HUES6 (cell line): ENCODE data around the gene ANKRD29.
A peak's percentile ranks its signal among the peaks of the same experiment; 100 is the strongest.

Experiments
- H3K27ac ChIP-seq: 2 replicates; pipeline ENCODE4 v1.7.0; 2013; ENCODE audit warnings: low read depth, mild to moderate bottlenecking, low read length, inconsistent platforms
- H3K27me3 ChIP-seq: 2 replicates; pipeline ENCODE4 v1.6.1; 2013; ENCODE audit warnings: low read length; ENCODE audit not compliant: control insufficient read depth, insufficient read depth
- H3K36me3 ChIP-seq: 2 replicates; pipeline ENCODE4 v1.6.1; 2013; ENCODE audit warnings: low read length; ENCODE audit not compliant: control insufficient read depth, insufficient read depth
- H3K4me1 ChIP-seq: 2 replicates; pipeline ENCODE4 v1.6.1; 2013; ENCODE audit warnings: low read length; ENCODE audit not compliant: control insufficient read depth, insufficient read depth
- H3K4me3 ChIP-seq: 2 replicates; pipeline ENCODE4 v1.5.1; 2013; ENCODE audit warnings: low read depth, low read length
- H3K9ac ChIP-seq: one replicate; pipeline ENCODE4 v1.6.1; 2013; ENCODE audit warnings: mild to moderate bottlenecking, low read length
- H3K9me3 ChIP-seq: 2 replicates; pipeline ENCODE4 v1.6.1; 2013; ENCODE audit warnings: low read depth, low read length; ENCODE audit not compliant: control insufficient read depth, insufficient read depth

Gene ANKRD29

GRCh38 chr18:23587220-23587642 is 75.5 kb downstream of the ANKRD29 start:
- Histone ChIP-seq H3K36me3 (no peaks in the 10 kb centered on the region), H3K4me3 (peak overlapping the region; percentile 94), H3K9me3 (no peaks in the 10 kb centered on the region), H3K9ac (no peak overlapping the region), H3K27ac (no peak overlapping the region), H3K27me3 (peaks cover 5% of the 10 kb centered on the region), H3K4me1 (peaks cover 9% of the 10 kb centered on the region; the same call in 1 of the 2 replicates)

GRCh38 chr18:23586249-23587196 is 76.2 kb downstream of the ANKRD29 start, which contains the start of gene NPC1:
TSS of gene NPC1 (minus strand) at chr18:23586506. CDS start at chr18:23586343, 163 bp downstream.
- Histone ChIP-seq H3K9me3 (no peaks in the 10 kb centered on the region), H3K9ac (peak within 1 kb of the TSS; percentile 91), H3K4me1 (peaks cover 9% of the 10 kb centered on the region; the same call in 1 of the 2 replicates), H3K4me3 (peak within 1 kb of the TSS; percentile 94), H3K36me3 (no peaks in the 10 kb centered on the region), H3K27ac (peak within 1 kb of the TSS; percentile 95), H3K27me3 (peaks cover 5% of the 10 kb centered on the region)

GRCh38 chr18:23585897-23586248 is 76.8 kb downstream of the ANKRD29 start:
- peaks cover 9% of the 10 kb centered on the region; the same call in 1 of the 2 replicates for H3K4me1 ChIP-seq
- H3K9ac ChIP-seq = peak overlapping the region; percentile 91
- peaks cover 3% of the 10 kb centered on the region; the same call in 1 of the 2 replicates for H3K36me3 ChIP-seq
- H3K9me3 ChIP-seq = no peaks in the 10 kb centered on the region
- H3K27me3 ChIP-seq = peaks cover 5% of the 10 kb centered on the region
- H3K4me3 ChIP-seq = peak overlapping the region; percentile 94
- H3K27ac ChIP-seq = peak overlapping the region; percentile 95; the same call in 1 of the 2 replicates

GRCh38 chr18:23585007-23585871 is 77.5 kb downstream of the ANKRD29 start:
- peak overlapping the region; percentile 91 for H3K9ac ChIP-seq
- no peak overlapping the region; the same call in 1 of the 2 replicates for H3K27ac ChIP-seq
- H3K4me1 ChIP-seq = peaks cover 9% of the 10 kb centered on the region; the same call in 1 of the 2 replicates
- peaks cover 5% of the 10 kb centered on the region for H3K27me3 ChIP-seq
- no peaks in the 10 kb centered on the region for H3K9me3 ChIP-seq
- H3K4me3 ChIP-seq = peak overlapping the region; percentile 94
- H3K36me3 ChIP-seq = peaks cover 9% of the 10 kb centered on the region; the same call in 1 of the 2 replicates

GRCh38 chr18:23584019-23584983 is 78.4 kb downstream of the ANKRD29 start:
- H3K9me3 ChIP-seq = no peaks in the 10 kb centered on the region
- peaks cover 9% of the 10 kb centered on the region; the same call in 1 of the 2 replicates for H3K4me1 ChIP-seq
- H3K9ac ChIP-seq = no peak overlapping the region
- H3K27me3 ChIP-seq = peaks cover 5% of the 10 kb centered on the region
- peak overlapping the region; percentile 14; the same call in 1 of the 2 replicates for H3K4me3 ChIP-seq
- peaks cover 11% of the 10 kb centered on the region; the same call in 1 of the 2 replicates for H3K36me3 ChIP-seq
- H3K27ac ChIP-seq = no peak overlapping the region

- H3K4me1 ChIP-seq = peaks cover 9% of the 10 kb centered on the region; the same call in 1 of the 2 replicates
- peaks cover 11% of the 10 kb centered on the region; the same call in 1 of the 2 replicates for H3K36me3 ChIP-seq
Measured at GRCh38 chr18:23583071-23583865, 79.4 kb downstream of the ANKRD29 start.

GRCh38 chr18:23580677-23581367 is 81.9 kb downstream of the ANKRD29 start:
- peaks cover 17% of the 10 kb centered on the region; the same call in 1 of the 2 replicates for H3K36me3 ChIP-seq
- no peak overlapping the region for H3K4me3 ChIP-seq
- H3K9me3 ChIP-seq = no peaks in the 10 kb centered on the region
- no peak overlapping the region for H3K9ac ChIP-seq
- peaks cover 5% of the 10 kb centered on the region; the same call in 1 of the 2 replicates for H3K4me1 ChIP-seq
- no peak overlapping the region for H3K27ac ChIP-seq
- H3K27me3 ChIP-seq = no peaks in the 10 kb centered on the region

More at GRCh38 chr18:23583071-23583865, 79.4 kb downstream of the ANKRD29 start:
- Histone ChIP-seq H3K27me3 (peaks cover 5% of the 10 kb centered on the region), H3K4me3 (no peak overlapping the region), H3K9ac (no peak overlapping the region), H3K27ac (no peak overlapping the region), H3K9me3 (no peaks in the 10 kb centered on the region)

GRCh38 chr18:23578891-23579653 is 83.6 kb downstream of the ANKRD29 start:
- Histone ChIP-seq H3K9me3 (no peaks in the 10 kb centered on the region), H3K27me3 (no peaks in the 10 kb centered on the region), H3K9ac (no peak overlapping the region), H3K36me3 (peaks cover 24% of the 10 kb centered on the region), H3K27ac (no peak overlapping the region; the same call in 1 of the 2 replicates), H3K4me1 (peaks cover 13% of the 10 kb centered on the region), H3K4me3 (no peak overlapping the region)
